ENCODE data around the gene SPDYE1.
"Not testable (repeated sequence)": the region's sequence is repeated elsewhere in the genome, so short reads cannot be mapped to it uniquely, and the experiment has no call there.

SPDYE1 gene, protein sequence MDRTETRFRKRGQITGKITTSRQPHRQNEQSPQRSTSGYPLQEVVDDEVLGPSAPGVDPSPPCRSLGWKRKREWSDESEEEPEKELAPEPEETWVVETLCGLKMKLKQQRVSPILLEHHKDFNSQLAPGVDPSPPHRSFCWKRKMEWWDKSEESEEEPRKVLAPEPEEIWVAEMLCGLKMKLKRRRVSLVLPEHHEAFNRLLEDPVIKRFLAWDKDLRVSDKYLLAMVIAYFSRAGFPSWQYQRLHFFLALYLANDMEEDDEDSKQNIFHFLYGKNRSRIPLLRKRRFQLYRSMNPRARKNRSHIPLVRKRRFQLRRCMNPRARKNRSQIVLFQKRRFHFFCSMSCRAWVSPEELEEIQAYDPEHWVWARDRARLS

DNA sequence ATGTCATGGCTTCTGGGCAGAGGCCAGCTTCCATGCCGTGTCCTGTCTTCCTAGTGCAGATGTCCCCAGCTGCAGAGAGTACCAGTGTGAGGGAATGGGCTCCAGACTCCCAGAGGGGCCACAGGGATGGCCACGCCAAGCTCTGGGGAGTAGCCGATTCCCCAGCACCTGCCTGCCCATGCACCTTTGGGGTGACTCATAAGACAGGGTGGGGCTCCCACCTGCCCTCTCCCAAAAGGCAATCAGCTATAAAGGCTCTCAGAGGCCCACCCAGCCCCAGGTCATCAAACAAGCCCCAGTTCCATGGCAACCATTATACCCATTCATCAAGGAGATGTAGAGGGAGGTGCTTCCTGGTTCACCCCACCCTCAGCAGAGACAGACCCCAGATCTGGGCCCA, at the start of gene SPDYE1:
SPDYE1 (plus strand) TSS at position 366 of the 400 bp plus-strand sequence. CDS start 2,053 bp downstream, outside the sequence.
- DNase-seq = not testable (repeated sequence)

DNA sequence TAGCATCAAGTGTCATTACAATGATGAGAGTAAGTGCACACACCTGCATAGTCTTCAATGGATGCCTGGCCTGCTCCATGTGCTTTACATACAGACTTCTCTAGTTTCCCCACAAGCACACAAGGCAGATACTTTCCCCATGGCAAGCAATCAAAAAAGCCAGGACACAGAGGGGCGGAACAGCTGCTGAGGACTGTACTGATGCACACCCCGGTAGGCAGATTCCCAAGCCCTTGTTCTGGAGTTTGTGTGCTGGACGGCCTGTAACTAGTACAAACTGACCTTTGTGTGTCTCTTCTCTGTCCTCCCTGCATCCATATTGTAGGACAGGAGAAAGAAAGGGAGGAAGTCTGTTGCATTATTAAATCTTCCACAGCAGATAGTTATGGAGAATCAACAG, 45.7 kb upstream of the SPDYE1 start:
- no peak for DNase-seq

DNA sequence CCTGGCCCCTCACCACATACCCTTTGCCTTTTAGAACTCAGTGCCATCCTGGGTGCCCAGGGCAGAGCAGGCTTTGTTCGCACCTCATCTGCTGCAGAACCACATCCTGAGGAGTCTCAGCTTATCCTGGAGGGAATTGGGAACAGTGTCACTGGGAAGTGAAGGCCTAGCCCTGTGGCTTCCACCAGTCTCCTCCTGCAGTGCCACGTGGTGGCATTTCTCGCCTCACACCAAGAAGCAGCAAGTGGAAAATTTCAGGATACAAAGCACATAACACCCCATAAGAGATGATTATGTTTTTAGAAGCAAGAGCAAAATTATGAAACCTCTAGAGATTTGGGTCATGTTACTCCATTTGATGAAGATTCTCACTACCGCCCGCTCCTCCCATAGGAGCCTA, 44.6 kb upstream of the SPDYE1 start:
- DNase-seq = no peak

DNA sequence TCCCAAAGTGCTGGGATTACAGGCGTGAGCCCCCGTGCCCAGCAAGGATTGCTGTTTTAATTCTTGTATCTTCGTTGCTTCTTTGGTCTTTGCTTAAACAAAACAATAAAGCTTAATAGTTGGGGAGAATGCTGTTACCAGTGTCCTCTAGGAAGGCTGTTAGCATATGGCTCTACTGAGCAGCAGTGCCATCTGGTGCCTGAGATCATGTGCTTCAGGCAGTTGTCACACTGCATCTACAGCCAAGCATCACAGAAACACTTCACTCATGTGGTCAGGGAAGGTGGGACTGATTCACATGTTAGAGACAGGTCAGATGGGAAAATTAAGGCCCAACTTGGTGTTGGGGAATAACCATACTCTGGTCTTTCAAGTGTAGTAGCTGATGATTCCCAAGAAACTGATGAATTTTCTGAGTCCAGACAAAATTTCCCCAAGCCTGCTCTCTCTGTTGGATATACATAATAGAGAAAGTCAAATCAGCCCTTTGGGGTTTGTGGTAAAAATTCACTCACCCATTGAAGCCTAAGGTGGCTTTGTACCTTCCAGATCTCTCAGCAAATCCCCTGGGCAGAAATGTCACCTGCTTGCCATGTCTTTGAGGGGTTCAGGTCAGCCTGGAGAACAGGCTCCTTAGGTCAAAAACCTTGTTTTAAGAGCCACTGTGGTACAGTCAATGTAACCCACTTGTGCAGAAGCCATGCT, 43.0 kb upstream of the SPDYE1 start:
- peak; percentile 21 for DNase-seq

DNA sequence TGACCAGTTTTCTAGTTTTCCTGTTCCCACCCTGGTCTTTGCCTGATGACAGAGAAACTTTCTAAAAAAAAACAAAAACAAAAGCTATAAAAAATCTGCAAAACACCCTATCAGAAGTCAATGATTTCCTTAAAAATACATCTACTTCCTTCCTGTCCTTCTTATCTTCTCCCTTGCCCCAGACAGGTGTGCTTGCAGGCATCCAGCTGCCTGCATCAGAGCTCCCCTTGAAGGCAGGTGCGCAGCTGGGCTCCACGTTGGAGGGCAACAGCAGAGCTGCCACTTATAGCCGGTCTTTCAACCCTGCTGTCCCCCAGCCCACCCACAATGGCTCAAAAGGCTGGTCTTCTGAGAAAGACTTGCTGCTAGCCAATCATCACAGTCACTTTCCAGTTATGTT, 41.7 kb upstream of the SPDYE1 start:
- no peak for DNase-seq

DNA sequence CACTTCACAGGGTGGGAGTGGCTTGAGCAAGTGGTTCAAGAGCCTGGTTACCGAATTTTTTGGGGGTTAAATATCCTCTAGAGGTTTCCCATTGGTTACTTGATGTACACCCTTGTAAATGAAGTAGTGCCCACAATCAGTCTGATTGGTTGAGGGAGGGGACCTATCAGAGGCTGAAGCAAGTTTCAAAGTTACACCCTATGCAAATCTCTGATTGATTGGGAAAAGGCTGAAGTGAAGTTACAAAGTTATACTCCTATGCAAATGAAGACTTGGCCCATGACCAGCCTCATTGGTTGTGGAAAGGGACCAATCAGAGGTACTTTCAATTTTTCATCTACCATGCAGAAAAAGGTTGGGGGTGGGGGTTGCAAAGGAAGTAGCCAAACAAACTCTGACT, 36.8 kb upstream of the SPDYE1 start:
- DNase-seq = no peak

GRCh38 chr7:43966392-43966791, 31.3 kb upstream of the SPDYE1 start:
- not testable (repeated sequence) for DNase-seq

DNA sequence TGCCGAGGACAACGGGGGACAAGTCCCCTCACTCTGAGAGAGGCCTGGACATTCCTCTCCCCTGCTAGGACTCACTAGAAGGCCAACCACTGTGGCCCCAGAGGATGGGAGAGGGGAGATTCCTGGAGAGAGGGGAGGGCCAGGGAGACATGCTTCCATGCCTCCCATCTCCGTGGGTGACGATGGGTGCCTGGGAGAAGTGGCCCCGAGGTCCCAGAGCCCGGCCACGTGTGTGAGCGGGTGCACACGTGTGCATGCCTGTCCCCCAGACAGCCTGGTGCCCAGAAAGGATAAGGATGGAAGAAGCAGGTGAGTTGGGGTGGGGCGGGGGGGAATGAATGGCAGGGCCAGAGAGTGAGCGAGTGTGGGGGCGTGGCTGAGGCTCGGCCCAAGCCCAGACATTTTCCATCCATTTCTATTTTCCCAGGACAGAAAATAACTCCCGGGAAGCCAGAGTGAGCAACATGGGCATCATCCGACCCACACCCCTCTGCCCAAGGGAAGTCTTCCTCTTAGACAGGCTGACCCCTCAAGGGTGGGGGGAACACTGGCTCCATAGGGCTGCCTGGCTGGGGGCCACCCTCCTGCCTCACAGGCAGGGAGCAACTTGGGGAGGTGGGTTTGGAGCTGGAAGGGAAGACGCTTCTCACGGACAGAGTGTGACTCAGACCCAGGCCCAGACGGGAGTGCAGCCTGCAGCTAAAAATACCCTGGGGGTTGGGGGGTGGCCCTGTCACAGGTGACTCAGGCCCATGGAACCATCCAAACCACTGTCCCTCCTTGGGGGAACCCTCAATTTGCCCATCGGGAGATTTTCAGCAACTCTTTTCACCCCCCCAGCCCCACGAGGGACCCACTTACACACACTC, 29.3 kb upstream of the SPDYE1 start:
- DNase-seq = not testable (repeated sequence)

- not testable (repeated sequence) for DNase-seq
These were observed 28.1 kb upstream of the SPDYE1 start for GRCh38 chr7:43969586-43969985.

GRCh38 chr7:43970698-43971097, 27.0 kb upstream of the SPDYE1 start:
- DNase-seq = not testable (repeated sequence)

DNA sequence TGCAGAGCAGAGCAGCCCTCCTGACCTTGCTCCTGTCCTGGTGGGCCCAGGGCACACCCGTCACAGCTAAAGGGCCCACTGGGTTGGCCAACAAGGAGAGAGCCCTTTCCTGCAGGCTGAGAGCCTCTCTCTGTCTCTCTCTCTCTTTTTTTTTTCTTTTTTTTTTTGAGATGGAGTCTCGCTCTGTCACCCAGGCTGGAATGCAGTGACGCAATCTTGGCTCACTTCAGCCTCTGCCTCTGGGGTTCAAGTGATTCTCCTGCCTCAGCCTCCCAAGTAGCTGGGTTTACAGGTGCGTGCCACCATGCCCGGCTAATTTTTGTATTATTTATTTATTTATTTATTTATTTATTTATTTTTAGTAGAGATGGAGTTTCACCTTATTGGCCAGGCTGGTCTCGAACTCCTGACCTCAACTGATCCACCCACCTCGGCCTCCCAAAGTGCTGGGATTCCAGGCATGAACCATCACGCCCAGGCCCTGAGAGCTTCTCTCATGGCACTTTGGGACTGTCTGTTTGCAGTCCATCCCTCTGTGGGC, 23.6 kb upstream of the SPDYE1 start:
- DNase-seq = not testable (repeated sequence)

DNA sequence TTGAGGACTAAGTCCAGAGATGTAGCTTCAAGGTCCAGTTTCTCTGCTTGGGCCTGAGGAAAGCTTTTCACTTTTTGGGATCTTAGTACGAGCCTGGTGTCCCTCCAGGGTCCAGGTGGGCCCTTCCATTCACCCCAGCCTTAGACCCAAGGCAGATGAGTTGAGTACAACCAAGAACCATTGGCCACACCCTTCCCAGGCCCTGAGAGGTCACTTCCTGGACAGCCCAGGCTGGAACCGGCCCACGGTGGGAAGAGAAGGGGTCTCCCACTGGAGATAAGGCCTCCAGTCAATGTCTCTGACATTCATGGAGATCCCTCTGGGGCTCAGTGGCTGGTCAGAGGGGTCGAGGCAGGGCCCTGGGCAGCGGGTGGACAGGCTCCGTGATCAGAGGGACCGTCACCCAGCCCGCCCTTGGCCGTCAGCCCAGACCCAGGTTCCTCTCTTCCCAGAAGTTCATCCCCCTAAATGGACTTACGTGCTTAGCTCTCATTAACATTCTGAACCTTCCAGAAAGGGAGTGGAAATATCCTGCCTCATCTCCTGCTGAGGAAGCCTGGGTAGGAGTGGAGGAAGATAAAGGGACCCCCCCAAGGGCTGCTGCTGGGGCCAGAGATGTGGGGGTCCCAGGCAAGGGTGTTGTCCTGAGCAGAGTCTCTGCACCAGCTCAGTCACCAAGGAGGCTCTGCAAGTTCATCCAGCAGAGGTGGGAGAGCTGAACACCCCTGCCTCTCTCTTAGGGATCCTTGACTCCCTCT, 22.8 kb upstream of the SPDYE1 start:
- not testable (repeated sequence) for DNase-seq

- DNase-seq = no peak
These were observed 20.2 kb upstream of the SPDYE1 start for GRCh38 chr7:43977525-43977924.

GRCh38 chr7:43978102-43978501, 19.6 kb upstream of the SPDYE1 start:
- DNase-seq = not testable (repeated sequence)

GRCh38 chr7:43982848-43983247, 14.8 kb upstream of the SPDYE1 start:
- DNase-seq = not testable (repeated sequence)

DNA sequence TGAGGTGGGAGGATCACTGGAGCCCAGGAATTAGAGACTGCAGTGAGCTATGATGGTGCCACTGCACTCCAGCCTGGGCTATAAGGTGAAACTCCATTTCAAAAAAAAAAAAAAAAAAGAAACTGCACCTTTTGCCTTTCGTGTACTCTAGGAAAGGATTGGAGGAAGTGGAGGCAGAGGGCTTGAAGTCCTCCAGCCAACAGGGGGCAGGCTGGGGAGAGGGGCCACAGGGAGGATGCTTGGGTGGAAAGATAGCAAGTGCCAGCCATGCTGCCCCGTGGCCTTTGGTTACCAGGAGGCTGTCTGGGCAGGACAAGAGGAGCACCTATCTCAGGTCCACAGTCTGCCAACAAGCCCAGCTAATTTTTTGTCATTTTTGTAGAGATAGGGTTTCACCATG, 14.0 kb upstream of the SPDYE1 start:
- DNase-seq = not testable (repeated sequence)

DNA sequence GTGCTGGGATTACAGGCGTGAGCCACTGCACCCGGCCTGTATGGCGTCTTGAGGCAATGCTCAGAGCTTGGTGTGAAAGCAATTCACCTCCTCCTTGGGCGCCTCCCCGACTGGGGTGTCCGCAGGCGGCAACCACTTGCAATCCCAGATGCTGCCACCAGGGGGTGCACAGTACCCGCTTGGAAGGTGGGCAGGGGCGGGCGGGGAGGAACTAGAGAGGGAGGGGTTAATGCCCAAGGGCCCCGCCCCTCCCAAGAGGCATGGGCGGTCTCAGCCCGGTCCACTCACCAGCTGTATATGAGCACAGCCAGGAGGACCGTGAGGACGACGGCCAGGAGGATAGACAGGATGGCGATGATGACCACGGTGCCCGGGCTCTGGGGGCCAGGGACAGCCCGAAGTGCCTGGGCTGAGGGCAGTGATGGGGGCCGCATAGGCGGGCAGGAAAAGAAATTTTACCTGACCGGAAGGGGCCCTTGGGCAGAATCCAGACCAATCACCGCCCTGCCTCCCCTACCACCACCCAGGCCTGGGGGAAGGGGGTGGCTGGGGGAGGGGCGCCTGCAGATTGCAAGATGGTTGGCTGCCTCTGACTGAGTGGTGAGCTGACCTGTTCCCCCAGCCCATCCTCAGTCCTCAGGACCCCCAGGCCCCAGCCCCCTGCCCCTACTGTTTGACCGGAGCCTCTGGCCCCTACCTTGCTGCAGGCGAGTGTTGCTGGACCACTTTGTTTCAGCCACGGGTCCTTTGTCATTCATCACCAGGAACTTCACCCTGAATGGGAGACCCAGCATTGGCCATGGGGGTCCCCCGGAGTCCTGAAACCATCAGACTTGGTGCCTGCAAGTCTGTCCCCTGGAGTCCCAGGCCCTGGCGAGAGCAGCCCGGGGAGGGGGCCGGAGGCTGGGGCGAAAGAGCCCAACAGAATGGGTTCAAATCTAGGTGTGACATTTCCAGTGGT, 11.5 kb upstream of the SPDYE1 start:
- DNase-seq = not testable (repeated sequence)

DNA sequence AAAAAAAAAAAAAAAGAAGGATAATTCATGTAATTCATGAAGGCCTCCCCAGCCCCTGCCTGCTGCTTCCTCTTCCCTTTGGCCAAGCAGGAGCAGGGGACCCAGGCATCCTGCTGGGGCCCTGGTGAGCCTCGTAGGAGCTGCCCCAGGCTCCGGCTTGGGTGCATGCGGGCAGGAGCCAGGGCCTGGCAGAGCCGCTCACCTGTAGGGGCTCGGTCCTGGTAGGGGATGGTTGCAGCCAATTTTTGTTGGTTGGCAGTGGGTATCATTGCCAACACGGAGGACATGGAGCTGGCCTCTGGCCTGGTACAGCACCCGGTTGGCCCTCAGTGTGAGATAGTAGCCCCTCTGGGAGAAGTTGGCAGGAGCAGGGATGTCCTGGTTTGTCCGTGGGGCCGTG, 10.2 kb upstream of the SPDYE1 start:
- DNase-seq = not testable (repeated sequence)

DNA sequence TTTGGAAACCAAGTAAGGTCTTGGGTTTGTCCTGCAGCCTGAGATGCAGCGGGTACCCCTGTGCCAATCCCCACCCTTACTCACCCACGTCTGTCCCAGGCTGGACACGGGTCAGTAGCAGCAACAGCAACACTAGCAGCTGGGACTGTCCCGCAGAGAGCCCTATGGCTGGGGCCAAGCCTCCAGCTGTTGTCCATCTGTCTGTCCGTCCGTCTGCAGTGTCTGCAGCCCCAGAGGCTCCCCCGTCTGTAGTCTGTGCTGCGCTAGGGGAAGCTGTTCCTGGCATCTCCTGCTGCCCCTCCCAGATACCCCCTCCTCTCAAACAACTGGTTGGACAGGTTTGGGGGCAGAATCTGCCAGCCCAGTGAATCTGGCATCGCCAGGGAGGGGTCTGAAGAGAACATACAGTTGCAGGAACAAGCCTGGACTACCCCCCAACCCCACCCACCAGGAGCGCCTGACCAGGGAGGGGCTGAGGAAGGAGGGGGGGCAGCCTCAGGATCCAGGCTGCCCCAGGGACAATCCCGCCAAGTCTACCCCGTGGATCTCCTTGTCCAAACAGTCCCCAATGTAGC, 7.6 kb upstream of the SPDYE1 start:
- not testable (repeated sequence) for DNase-seq

DNA sequence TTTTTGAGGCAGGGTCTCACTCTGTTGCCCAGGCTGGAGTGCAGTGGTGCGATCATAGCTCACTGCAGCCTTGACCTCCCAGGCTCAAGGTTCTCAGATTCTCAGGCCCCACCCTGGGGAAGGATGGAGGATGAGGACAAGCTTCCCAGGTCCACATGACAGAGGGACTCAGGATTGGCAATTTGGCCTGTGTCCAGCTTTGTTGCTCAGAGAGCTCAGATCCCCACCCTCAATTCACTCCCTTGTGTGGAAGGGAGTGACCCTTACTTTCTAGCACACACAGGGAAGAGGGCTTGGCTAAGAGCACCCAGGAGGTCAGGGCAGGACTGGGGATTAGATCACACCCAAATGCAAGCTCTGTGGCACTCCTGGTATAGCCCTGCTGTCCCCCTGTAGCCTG, 6.9 kb upstream of the SPDYE1 start:
- DNase-seq = not testable (repeated sequence)
